Esophagus muscularis mucosa (tissue), 3 donors: Measurements from ENCODE around the gene CATSPERE.

Experiments used
- POLR2A ChIP-seq: fragments of 450-650 bp; IDR thresholded peaks from one replicate; pipeline ENCODE4 v1.6.1; 2017; ENCODE audit warnings: antibody characterized with exemption, moderate library complexity, mild to moderate bottlenecking, low read depth
- TF ChIP-seq, protein P1 (sequence below), 3 experiments: fragments of 200-600 bp in 2 of 3; fragments of 450-650 bp in 1 of 3; sonication (generic) in 2 of 3; IDR thresholded peaks; one replicate each; pipeline ENCODE4 v1.5.1; 2017 to 2019; ENCODE audit warnings: antibody characterized with exemption in 3 of 3, mild to moderate bottlenecking in 2 of 3, moderate library complexity in 1 of 3

GRCh38 chr1:244559561-244559960 lies 98.5 kb downstream of the CATSPERE start:
- TF ChIP-seq, protein P1, sequence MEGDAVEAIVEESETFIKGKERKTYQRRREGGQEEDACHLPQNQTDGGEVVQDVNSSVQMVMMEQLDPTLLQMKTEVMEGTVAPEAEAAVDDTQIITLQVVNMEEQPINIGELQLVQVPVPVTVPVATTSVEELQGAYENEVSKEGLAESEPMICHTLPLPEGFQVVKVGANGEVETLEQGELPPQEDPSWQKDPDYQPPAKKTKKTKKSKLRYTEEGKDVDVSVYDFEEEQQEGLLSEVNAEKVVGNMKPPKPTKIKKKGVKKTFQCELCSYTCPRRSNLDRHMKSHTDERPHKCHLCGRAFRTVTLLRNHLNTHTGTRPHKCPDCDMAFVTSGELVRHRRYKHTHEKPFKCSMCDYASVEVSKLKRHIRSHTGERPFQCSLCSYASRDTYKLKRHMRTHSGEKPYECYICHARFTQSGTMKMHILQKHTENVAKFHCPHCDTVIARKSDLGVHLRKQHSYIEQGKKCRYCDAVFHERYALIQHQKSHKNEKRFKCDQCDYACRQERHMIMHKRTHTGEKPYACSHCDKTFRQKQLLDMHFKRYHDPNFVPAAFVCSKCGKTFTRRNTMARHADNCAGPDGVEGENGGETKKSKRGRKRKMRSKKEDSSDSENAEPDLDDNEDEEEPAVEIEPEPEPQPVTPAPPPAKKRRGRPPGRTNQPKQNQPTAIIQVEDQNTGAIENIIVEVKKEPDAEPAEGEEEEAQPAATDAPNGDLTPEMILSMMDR (IDR thresholded peaks at IDR 0.05), result no peak
- no peak for TF ChIP-seq POLR2A
